Measurements from ENCODE around the gene RAD52.

Gene RAD52

DNA sequence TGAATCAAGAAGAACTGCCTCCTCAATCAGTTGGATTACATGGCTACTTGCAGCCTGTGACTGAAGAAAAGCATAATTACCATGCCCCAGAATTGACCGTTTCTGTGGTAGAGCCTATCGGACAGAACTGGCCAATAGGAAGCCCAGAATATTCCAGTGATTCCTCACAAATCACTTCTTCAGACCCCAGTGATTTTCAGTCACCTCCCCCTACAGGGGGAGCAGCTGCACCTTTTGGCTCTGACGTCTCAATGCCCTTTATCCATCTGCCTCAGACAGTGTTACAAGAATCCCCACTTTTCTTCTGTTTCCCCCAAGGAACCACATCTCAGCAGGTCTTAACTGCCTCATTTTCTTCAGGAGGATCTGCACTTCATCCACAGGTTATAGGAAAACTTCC, 80.8 kb downstream of the RAD52 start:
- DNase-seq (ENCODE audit: low spot score), result no peak

DNA sequence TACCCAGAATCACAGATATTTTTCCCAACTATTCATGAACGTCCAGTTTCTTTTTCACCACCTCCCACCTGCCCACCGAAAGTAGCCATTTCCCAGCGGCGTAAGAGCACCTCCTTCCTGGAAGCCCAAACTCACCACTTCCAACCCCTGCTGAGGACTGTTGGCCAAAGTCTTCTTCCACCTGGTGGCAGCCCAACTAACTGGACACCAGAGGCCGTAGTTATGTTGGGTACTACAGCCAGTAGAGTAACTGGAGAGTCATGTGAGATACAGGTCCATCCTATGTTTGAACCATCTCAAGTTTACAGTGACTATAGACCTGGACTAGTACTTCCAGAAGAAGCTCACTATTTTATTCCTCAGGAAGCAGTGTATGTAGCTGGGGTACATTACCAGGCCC, 81.6 kb downstream of the RAD52 start:
- DNase-seq (ENCODE audit: low spot score), result no peak

DNA sequence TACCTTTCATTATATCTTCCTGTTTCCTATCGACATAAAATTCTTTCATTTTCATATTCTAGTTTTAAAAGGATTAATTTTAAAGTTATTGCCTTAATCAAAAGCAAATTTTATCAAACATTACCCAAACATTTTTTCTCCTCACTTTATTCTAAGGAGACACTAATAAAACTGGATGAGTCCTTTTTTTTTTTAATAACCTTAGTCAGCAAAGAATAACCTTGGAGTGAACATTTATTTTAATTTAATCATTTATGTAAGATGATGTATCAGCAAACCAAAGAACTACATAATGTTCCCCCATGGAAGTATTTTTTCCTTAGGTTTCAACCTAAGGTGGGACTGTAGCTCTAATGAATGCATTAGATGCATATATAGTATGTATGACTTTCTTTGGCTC, 83.9 kb downstream of the RAD52 start:
- no peak for DNase-seq (ENCODE audit: low spot score)

DNA sequence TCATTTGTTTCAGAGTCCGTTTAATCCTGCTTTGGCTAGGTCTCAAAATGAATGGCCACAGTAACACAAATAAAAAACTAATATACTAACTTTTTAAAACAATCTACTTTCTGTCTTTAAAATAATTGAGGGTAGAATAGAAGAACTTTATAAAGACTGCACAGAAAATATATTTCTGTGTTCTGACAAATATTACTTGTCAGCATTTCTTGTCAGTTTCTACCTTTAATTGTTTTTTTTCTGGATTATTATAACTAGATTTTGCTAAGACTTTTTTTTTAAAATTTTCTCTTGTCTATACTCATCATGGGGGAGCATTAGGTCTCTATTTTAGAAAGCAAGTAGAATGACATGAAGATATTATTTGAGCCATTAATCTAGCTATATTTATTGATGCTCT, 86.2 kb downstream of the RAD52 start:
- no peak for DNase-seq (ENCODE audit: low spot score)

DNA sequence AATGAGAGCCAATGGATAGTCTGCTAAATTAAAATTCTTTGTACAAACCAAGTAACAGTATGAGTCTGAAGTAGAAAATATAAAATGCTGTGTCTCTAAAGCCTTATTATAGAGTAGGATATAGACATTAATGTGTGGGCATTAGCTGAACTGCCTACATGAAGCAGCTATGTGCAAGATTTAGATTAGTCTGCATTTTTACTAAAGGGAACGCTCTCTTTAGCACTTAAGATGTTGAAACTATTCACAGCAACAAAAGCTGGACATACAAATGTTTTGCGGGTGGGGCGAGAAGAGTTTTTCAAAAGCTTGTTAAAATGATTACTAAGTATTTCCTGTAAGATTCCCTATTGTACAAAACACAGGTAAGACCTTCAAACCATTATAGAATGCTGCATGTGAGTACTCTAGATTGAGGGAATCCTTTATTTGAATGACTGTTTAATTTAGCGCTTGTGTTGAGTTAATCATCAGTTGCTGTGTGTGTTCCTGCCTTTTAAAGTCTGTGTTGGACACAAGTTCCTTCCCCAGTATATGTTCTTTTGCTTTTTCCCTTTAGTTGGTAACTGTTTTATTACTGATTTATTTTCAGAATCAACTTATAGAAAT, 87.1 kb downstream of the RAD52 start:
- no peak for DNase-seq (ENCODE audit: low spot score)
